Measurements from ENCODE around the gene TRAPPC8.
A peak's percentile ranks its signal among the peaks of the same experiment; 100 is the strongest.

Gene TRAPPC8

DNA sequence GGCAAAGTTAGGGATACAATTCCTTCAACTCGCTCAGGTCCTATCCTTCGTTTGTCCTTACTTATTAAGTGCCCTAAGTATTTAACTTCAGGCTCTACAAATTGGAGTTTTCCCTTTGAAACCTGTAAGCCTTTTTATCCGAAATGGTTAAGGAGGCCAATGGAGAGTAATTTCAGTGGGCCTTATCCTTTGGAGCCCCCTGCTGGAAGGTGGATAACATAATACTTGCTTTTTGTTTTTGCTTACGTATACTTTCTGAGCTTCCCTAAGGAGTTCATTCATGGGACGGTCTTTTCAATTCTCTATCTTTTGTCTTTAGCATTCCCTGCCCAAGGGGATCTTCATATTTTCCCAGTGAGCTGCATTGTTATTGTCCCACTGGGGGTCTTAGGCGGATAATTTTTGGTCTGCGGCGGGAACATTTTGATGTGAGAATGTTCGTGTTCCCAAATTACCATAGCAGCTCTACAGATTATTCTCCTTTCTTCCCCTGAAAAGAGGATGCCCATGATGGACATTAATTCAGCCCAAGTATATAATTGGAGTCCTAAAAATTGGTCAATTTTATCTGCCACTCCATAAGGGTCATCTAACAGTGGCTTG lies 34.4 kb upstream of the TRAPPC8 start:
- Histone ChIP-seq H2AFZ (ENCODE audit: insufficient read depth, low read length, poor library complexity) (no peak overlapping the region), H3K9me3 (ENCODE audit: insufficient read depth, low read depth, low read length) (peaks cover 26% of the 10 kb centered on the region), H2AK5ac (ENCODE audit: low read length) (no peak overlapping the region), H3K27me3 (ENCODE audit: insufficient read depth, low read length) (no peaks in the 10 kb centered on the region), H3K23ac (ENCODE audit: low read length) (no peak overlapping the region), H3K9ac (ENCODE audit: low read length) (no peak overlapping the region), H3K79me2 (ENCODE audit: control insufficient read depth, insufficient read depth, low read length, poor library complexity) (no peaks in the 10 kb centered on the region), H3K4me1 (ENCODE audit: control insufficient read depth in 1 of 2, insufficient read depth in 2 of 2, low read length in 2 of 2) (no peaks in the 10 kb centered on the region), H3K36me3 (ENCODE audit: control insufficient read depth in 1 of 2, insufficient read depth in 2 of 2, low read length in 2 of 2) (no peaks in the 10 kb centered on the region), H3K27ac (ENCODE audit: low read depth, low read length) (no peak overlapping the region), H3K4ac (ENCODE audit: low read depth, low read length) (no peak overlapping the region), H2BK12ac (ENCODE audit: low read length) (no peak overlapping the region), H2BK5ac (ENCODE audit: low read depth, low read length, poor library complexity) (no peak overlapping the region), H3K14ac (ENCODE audit: low read length) (no peak overlapping the region), H4K91ac (ENCODE audit: low read depth, low read length) (no peak overlapping the region), H3K79me1 (ENCODE audit: low read length) (no peaks in the 10 kb centered on the region), H3K4me2 (ENCODE audit: low read length) (no peak overlapping the region), H3K18ac (ENCODE audit: low read length) (no peak overlapping the region), H4K12ac (ENCODE audit: low read depth, low read length) (no peak overlapping the region), H4K8ac (ENCODE audit: low read depth, low read length) (no peak overlapping the region), H3K4me3 (ENCODE audit: low read depth, low read length) (no peak overlapping the region), H2BK120ac (ENCODE audit: insufficient read depth, low read length, poor library complexity) (no peak overlapping the region)
- DNase-seq, result peak in 1 of 2 donors; percentile 63
- WGBS (ENCODE audit: extremely low coverage, insufficient coverage, insufficient read length), result no CpG with 5 or more reads among the region's 9 CpGs

DNA sequence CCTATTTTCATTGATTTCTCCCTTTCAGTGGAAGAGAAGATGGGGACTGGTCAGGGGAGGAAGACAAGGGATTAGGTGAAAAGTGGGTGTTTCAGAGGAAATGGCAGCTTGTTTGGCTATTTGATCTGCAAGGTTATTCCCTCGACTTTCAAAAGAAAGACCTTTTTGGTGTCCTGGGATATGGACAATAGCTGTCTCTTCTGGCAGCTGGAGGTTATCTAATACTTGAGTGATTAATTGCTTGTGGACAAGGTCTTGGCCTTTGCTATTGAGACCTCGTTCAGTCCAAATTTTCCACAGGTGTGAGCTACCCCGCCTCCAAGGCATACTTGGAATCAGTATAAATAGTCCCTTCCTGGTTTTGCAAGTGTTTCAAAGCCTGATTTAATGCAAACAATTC lies 33.3 kb upstream of the TRAPPC8 start:
- Histone ChIP-seq H3K4me3 (ENCODE audit: low read depth, low read length) (no peak overlapping the region), H3K27ac (ENCODE audit: low read depth, low read length) (no peak overlapping the region), H4K91ac (ENCODE audit: low read depth, low read length) (no peak overlapping the region), H3K4me1 (ENCODE audit: control insufficient read depth in 1 of 2, insufficient read depth in 2 of 2, low read length in 2 of 2) (no peaks in the 10 kb centered on the region), H2AK5ac (ENCODE audit: low read length) (no peak overlapping the region), H3K79me2 (ENCODE audit: control insufficient read depth, insufficient read depth, low read length, poor library complexity) (no peaks in the 10 kb centered on the region), H3K79me1 (ENCODE audit: low read length) (no peaks in the 10 kb centered on the region), H3K9me3 (ENCODE audit: insufficient read depth, low read depth, low read length) (peaks cover 26% of the 10 kb centered on the region), H3K23ac (ENCODE audit: low read length) (no peak overlapping the region), H4K12ac (ENCODE audit: low read depth, low read length) (no peak overlapping the region), H3K36me3 (ENCODE audit: control insufficient read depth in 1 of 2, insufficient read depth in 2 of 2, low read length in 2 of 2) (no peaks in the 10 kb centered on the region), H3K4ac (ENCODE audit: low read depth, low read length) (no peak overlapping the region), H2BK120ac (ENCODE audit: insufficient read depth, low read length, poor library complexity) (no peak overlapping the region), H3K4me2 (ENCODE audit: low read length) (no peak overlapping the region), H2BK5ac (ENCODE audit: low read depth, low read length, poor library complexity) (no peak overlapping the region), H3K27me3 (ENCODE audit: insufficient read depth, low read length) (no peaks in the 10 kb centered on the region), H3K18ac (ENCODE audit: low read length) (no peak overlapping the region), H3K14ac (ENCODE audit: low read length) (no peak overlapping the region), H3K9ac (ENCODE audit: low read length) (no peak overlapping the region), H4K8ac (ENCODE audit: low read depth, low read length) (no peak overlapping the region), H2AFZ (ENCODE audit: insufficient read depth, low read length, poor library complexity) (no peak overlapping the region), H2BK12ac (ENCODE audit: low read length) (no peak overlapping the region)
- WGBS (ENCODE audit: extremely low coverage, insufficient coverage, insufficient read length), result no CpG with 5 or more reads among the region's 3 CpGs
- DNase-seq, result no peak

DNA sequence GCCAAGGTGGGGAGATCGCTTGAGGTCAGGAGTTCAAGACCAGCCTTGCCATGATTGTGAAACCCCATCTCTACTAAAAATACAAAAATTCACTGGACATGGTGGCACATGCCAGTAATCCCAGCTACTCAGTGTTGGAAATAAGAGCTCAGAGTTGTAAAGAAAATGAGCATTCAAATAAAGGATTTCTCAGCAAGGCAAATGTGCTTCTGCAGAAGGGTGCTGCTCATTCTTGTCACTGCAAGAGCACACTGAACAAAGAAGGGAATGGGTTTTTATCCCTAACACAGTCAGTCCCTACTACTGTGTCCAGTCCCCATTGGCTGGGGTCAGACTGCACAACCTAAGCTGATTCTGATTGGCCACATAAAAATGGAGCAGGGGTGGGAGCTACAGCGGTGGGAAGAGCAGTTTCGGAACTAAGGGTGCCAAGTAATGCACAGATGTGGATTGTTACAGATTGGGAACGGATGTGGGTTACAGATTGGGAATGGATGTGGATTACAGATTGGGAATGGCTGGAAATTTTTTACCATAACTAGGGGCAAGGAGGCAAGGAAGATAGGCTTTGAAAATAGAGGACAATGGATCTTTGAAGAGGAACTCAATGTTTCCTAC lies 31.1 kb upstream of the TRAPPC8 start:
- WGBS (ENCODE audit: extremely low coverage, insufficient coverage, insufficient read length), result no CpG with 5 or more reads among the region's 4 CpGs
- no peak overlapping the region for H3K9ac ChIP-seq (ENCODE audit: low read length)
- no peak overlapping the region for H4K8ac ChIP-seq (ENCODE audit: low read depth, low read length)
- H3K4me3 ChIP-seq (ENCODE audit: low read depth, low read length), result no peak overlapping the region
- no peaks in the 10 kb centered on the region for H3K4me1 ChIP-seq (ENCODE audit: control insufficient read depth in 1 of 2, insufficient read depth in 2 of 2, low read length in 2 of 2)
- no peaks in the 10 kb centered on the region for H3K27me3 ChIP-seq (ENCODE audit: insufficient read depth, low read length)
- H4K91ac ChIP-seq (ENCODE audit: low read depth, low read length), result no peak overlapping the region
- no peak overlapping the region for H3K14ac ChIP-seq (ENCODE audit: low read length)
- H3K23ac ChIP-seq (ENCODE audit: low read length), result no peak overlapping the region
- no peak overlapping the region for H3K18ac ChIP-seq (ENCODE audit: low read length)
- no peak overlapping the region for H2BK5ac ChIP-seq (ENCODE audit: low read depth, low read length, poor library complexity)
- H3K9me3 ChIP-seq (ENCODE audit: insufficient read depth, low read depth, low read length), result peaks cover 24% of the 10 kb centered on the region
- H2BK120ac ChIP-seq (ENCODE audit: insufficient read depth, low read length, poor library complexity), result no peak overlapping the region
- no peak overlapping the region for H2BK12ac ChIP-seq (ENCODE audit: low read length)
- H3K79me2 ChIP-seq (ENCODE audit: control insufficient read depth, insufficient read depth, low read length, poor library complexity), result no peaks in the 10 kb centered on the region
- no peak overlapping the region for H4K12ac ChIP-seq (ENCODE audit: low read depth, low read length)
- H3K4me2 ChIP-seq (ENCODE audit: low read length), result no peak overlapping the region
- no peak overlapping the region for H2AFZ ChIP-seq (ENCODE audit: insufficient read depth, low read length, poor library complexity)
- DNase-seq, result no peak
- H3K27ac ChIP-seq (ENCODE audit: low read depth, low read length), result no peak overlapping the region
- no peaks in the 10 kb centered on the region for H3K79me1 ChIP-seq (ENCODE audit: low read length)
- no peak overlapping the region for H3K4ac ChIP-seq (ENCODE audit: low read depth, low read length)
- no peak overlapping the region for H2AK5ac ChIP-seq (ENCODE audit: low read length)
- no peaks in the 10 kb centered on the region for H3K36me3 ChIP-seq (ENCODE audit: control insufficient read depth in 1 of 2, insufficient read depth in 2 of 2, low read length in 2 of 2)

DNA sequence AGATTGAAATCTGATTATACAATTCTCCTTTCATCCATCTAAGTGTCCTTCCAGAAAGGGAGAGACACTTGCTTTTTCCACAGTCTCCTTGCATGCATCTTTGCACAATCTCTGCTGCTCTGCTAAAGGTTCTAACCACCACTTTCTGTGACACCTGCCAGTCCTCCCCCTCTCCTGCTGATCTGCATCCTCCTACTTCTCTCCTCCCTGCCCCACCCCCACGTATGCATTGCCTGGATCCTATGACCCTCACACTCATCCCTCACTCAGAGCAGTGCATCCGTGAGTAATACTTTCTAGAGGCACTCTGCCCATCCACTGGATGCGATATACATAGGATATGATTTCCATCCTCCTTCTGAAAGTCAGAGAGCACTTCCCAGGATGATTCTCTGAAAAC lies 27.7 kb upstream of the TRAPPC8 start:
- Histone ChIP-seq H3K4me1 (ENCODE audit: control insufficient read depth in 1 of 2, insufficient read depth in 2 of 2, low read length in 2 of 2) (no peaks in the 10 kb centered on the region), H2AFZ (ENCODE audit: insufficient read depth, low read length, poor library complexity) (no peak overlapping the region), H4K8ac (ENCODE audit: low read depth, low read length) (no peak overlapping the region), H3K9ac (ENCODE audit: low read length) (no peak overlapping the region), H3K4me3 (ENCODE audit: low read depth, low read length) (no peak overlapping the region), H3K79me1 (ENCODE audit: low read length) (no peaks in the 10 kb centered on the region), H3K79me2 (ENCODE audit: control insufficient read depth, insufficient read depth, low read length, poor library complexity) (no peaks in the 10 kb centered on the region), H2BK5ac (ENCODE audit: low read depth, low read length, poor library complexity) (no peak overlapping the region), H3K14ac (ENCODE audit: low read length) (no peak overlapping the region), H4K91ac (ENCODE audit: low read depth, low read length) (no peak overlapping the region), H4K12ac (ENCODE audit: low read depth, low read length) (no peak overlapping the region), H2BK12ac (ENCODE audit: low read length) (no peak overlapping the region), H3K27ac (ENCODE audit: low read depth, low read length) (no peak overlapping the region), H3K4me2 (ENCODE audit: low read length) (no peak overlapping the region), H3K4ac (ENCODE audit: low read depth, low read length) (no peak overlapping the region), H2AK5ac (ENCODE audit: low read length) (no peak overlapping the region), H3K23ac (ENCODE audit: low read length) (no peak overlapping the region), H3K36me3 (ENCODE audit: control insufficient read depth in 1 of 2, insufficient read depth in 2 of 2, low read length in 2 of 2) (no peaks in the 10 kb centered on the region), H3K27me3 (ENCODE audit: insufficient read depth, low read length) (no peaks in the 10 kb centered on the region), H2BK120ac (ENCODE audit: insufficient read depth, low read length, poor library complexity) (no peak overlapping the region), H3K18ac (ENCODE audit: low read length) (no peak overlapping the region), H3K9me3 (ENCODE audit: insufficient read depth, low read depth, low read length) (peaks cover 19% of the 10 kb centered on the region)
- no CpG with 5 or more reads among the region's 3 CpGs for WGBS (ENCODE audit: extremely low coverage, insufficient coverage, insufficient read length)
- no peak for DNase-seq
